ENCODE results near the gene BLM. TPM values are rescaled to one million over a fixed set of nuclear protein-coding genes. Genes with fewer than 3 reads are reported as not detected.

The BLM gene
- total and polyA plus RNA-seq, 2 of the 8 experiments (the other 6 are each of a cell fraction or from before 2014, with no cell fraction given), result 15.2 to 46.7 TPM

DNA sequence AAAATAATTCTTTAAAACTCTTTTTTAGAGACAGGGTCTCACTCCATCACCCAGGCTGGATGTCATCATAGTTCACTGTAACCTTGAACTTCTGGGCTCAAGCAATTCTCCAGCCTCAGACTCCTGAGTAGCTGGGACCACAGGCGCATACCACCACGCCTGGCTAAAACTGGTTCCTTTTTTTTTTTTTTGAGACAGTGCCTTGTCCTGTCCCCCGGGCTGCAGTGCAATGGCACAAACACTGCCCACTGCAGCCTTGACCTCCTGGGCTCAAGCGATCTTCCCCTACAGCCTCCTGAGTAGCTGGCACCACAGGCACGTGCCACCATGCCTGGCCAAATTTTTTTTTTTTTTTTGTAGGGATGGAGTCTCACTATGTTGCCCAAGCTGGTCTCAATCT lies 127.5 kb downstream of the BLM start:
- Histone ChIP-seq H2BK5ac (ENCODE audit: low read depth, low read length) (no peak overlapping the region), H3K79me2 (ENCODE audit: control insufficient read depth in 1 of 2, insufficient read depth in 2 of 2, low read length in 2 of 2) (no peaks in the 10 kb centered on the region), H3K56ac (replicated peaks; ENCODE audit: insufficient read length, low read depth, low read length) (no peak overlapping the region), H4K91ac (replicated peaks; ENCODE audit: insufficient read length, low read length) (no peak overlapping the region), H2BK120ac (replicated peaks; ENCODE audit: low read depth, low read length) (no peak overlapping the region), H3K4me2 (ENCODE audit: insufficient read depth in 1 of 2, low read depth in 2 of 2, low read length in 2 of 2) (no peak overlapping the region), H2AFZ (ENCODE audit: low read length) (no peak overlapping the region), H4K5ac (ENCODE audit: insufficient read length, low read depth, low read length) (no peak overlapping the region), H2AK5ac (ENCODE audit: low read depth, low read length) (no peak overlapping the region), H3K18ac (ENCODE audit: extremely low read depth, low read length) (no peak overlapping the region), H4K8ac (ENCODE audit: extremely low read depth, insufficient read depth, low read length) (no peak overlapping the region), H2BK15ac (ENCODE audit: low read length) (no peak overlapping the region), H2BK20ac (ENCODE audit: low read length) (no peak overlapping the region), H4K20me1 (replicated peaks in 1 of 2; ENCODE audit: control insufficient read depth in 1 of 2, insufficient read depth in 2 of 2, low read length in 2 of 2) (no peaks in the 10 kb centered on the region), H2BK12ac (ENCODE audit: low read depth, low read length) (no peak overlapping the region), H3K36me3 (ENCODE audit: control insufficient read depth in 2 of 4, insufficient read depth in 4 of 4, low read length in 3 of 4) (no peaks in the 10 kb centered on the region), H3K9ac (replicated peaks in 1 of 4; ENCODE audit: extremely low read depth in 1 of 4, low read depth in 3 of 4, low read length in 3 of 4) (no peak overlapping the region), H3K27me3 (replicated peaks in 1 of 4; ENCODE audit: control insufficient read depth in 3 of 4, extremely low read depth in 1 of 4, insufficient read depth in 3 of 4, low read length in 3 of 4) (no peaks in the 10 kb centered on the region), H3K4ac (replicated peaks; ENCODE audit: insufficient read length, low read depth, low read length) (no peak overlapping the region), H3K4me3 (ENCODE audit: extremely low read depth in 1 of 4, insufficient read depth in 2 of 4, low read depth in 3 of 4, low read length in 4 of 4) (no peak overlapping the region), H3K23me2 (ENCODE audit: low read depth, low read length) (no peaks in the 10 kb centered on the region), H3K79me1 (ENCODE audit: low read depth, low read length) (no peaks in the 10 kb centered on the region), H3K4me1 (replicated peaks in 1 of 4; ENCODE audit: control insufficient read depth in 3 of 4, insufficient read depth in 4 of 4, low read length in 3 of 4) (peaks cover 6 to 8% (median 7%) of the 10 kb centered on the region in 4 experiments; a peak in 6 of 7 replicates), H3K27ac (ENCODE audit: low read depth, low read length) (no peak overlapping the region), H3K9me3 (ENCODE audit: insufficient read depth in 2 of 2, low read depth in 1 of 2, low read length in 1 of 2) (no peaks in the 10 kb centered on the region), H3K14ac (ENCODE audit: insufficient read length) (no peak overlapping the region), H3K23ac (ENCODE audit: insufficient read length) (no peak overlapping the region)
- no peak for FAIRE-seq
- POLR2A ChIA-PET (ENCODE audit: partially characterized antibody), result no interaction called here
- no peak for DNase-seq (ENCODE audit: low read depth in 1 of 2, low spot score in 2 of 2)
- no peak for TF ChIP-seq SRF (IDR thresholded peaks at IDR 0.05; ENCODE audit: low read depth, low read length)
- TF ChIP-seq, protein P1, sequence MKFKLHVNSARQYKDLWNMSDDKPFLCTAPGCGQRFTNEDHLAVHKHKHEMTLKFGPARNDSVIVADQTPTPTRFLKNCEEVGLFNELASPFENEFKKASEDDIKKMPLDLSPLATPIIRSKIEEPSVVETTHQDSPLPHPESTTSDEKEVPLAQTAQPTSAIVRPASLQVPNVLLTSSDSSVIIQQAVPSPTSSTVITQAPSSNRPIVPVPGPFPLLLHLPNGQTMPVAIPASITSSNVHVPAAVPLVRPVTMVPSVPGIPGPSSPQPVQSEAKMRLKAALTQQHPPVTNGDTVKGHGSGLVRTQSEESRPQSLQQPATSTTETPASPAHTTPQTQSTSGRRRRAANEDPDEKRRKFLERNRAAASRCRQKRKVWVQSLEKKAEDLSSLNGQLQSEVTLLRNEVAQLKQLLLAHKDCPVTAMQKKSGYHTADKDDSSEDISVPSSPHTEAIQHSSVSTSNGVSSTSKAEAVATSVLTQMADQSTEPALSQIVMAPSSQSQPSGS (IDR thresholded peaks at IDR 0.05; ENCODE audit: low read length), result no peak
- TF ChIP-seq KDM4A (IDR thresholded peaks at IDR 0.05; ENCODE audit: low read depth, low read length, severe bottlenecking), result no peak
- CTCF ChIA-PET (ENCODE audit: partially characterized antibody), result interaction anchor here (1.1 to 3.1 kb wide), 2 partner anchors 9 to 41 kb away, joined by 3 to 20 read pairs; no protein-coding TSS in a partner anchor
- WGBS, 2 experiments (ENCODE audit: extremely low coverage in 1 of 2, insufficient coverage in 1 of 2, insufficient read length in 1 of 2, insufficient replicate concordance in 2 of 2, low coverage in 1 of 2, low lambda C conversion rate in 2 of 2, missing lambda C conversion rate in 1 of 2), result 95% methylated on average over 4 of the region's 5 CpGs; no CpG with 5 or more reads in 1 of the 2 experiments

Data from H1 (cell line).